Lung (tissue), 12 donors: ENCODE measurements around the gene SSH2. TPM values are rescaled to one million over a fixed set of nuclear protein-coding genes. Genes with fewer than 3 reads are reported as not detected.
A peak's percentile ranks its signal among the peaks of the same experiment; 100 is the strongest.

ENCODE experiments used
- ATAC-seq: fragments of 200-7000 bp; cut with Tn5 transposase; one replicate; pipeline ENCODE4 v1.9.1; 2020; ENCODE audit warnings: moderate number of reproducible peaks; ENCODE audit not compliant: insufficient read depth, low FRiP score
- DNase-seq, 3 donors: peaks; one replicate each; pipeline ENCODE4 v3.0.0-alpha.2; 2013 to 2017
- H3K27ac ChIP-seq, 2 donors: one replicate each; pipeline ENCODE4 v1.5.1; 2013; ENCODE audit warnings: mild to moderate bottlenecking in 2 of 2, moderate library complexity in 2 of 2, control low read depth in 1 of 2, inconsistent platforms in 1 of 2, low read depth in 1 of 2, low read length in 1 of 2
- H3K27me3 ChIP-seq, 3 donors: one replicate each; pipeline ENCODE4 v1.5.1; 2013; ENCODE audit warnings: low read length in 2 of 3; ENCODE audit not compliant: control insufficient read depth in 3 of 3, insufficient read depth in 3 of 3
- H3K36me3 ChIP-seq, 4 donors: one replicate each; pipeline ENCODE4 v1.5.1; 2013; ENCODE audit warnings: low read length in 4 of 4, mild to moderate bottlenecking in 1 of 4, moderate library complexity in 1 of 4; ENCODE audit not compliant: control insufficient read depth in 4 of 4, insufficient read depth in 4 of 4
- H3K4me1 ChIP-seq, 5 donors: one replicate each; pipeline ENCODE4 v1.5.1; 2013; ENCODE audit warnings: low read length in 5 of 5, mild to moderate bottlenecking in 2 of 5, moderate library complexity in 1 of 5; ENCODE audit not compliant: control insufficient read depth in 5 of 5, insufficient read depth in 5 of 5
- H3K4me3 ChIP-seq: one replicate; pipeline ENCODE4 v1.5.1; 2013; ENCODE audit warnings: mild to moderate bottlenecking, control low read depth, moderate library complexity
- H3K9ac ChIP-seq, 2 donors: one replicate each; pipeline ENCODE4 v1.5.1; 2013; ENCODE audit warnings: low read length in 2 of 2, control low read depth in 1 of 2; ENCODE audit not compliant: insufficient read depth in 1 of 2
- H3K9me3 ChIP-seq, 4 donors: one replicate each; pipeline ENCODE4 v1.5.1; 2013; ENCODE audit warnings: low read length in 3 of 4, mild to moderate bottlenecking in 1 of 4, moderate library complexity in 1 of 4; ENCODE audit not compliant: control insufficient read depth in 4 of 4, insufficient read depth in 3 of 4
- WGBS, 2 donors: extraction: QIAGEN DNeasy Blood & Tissue Kit; methylation state at CpG; one replicate each; pipeline ENCODE4 v1.1.7; 2013; 5-methylcytosine and 5-hydroxymethylcytosine counted together
- polyA plus RNA-seq, 2 donors: library from polyadenylated mRNA; stranded (reverse); fragments of 200-250 nt; gene quantifications; one replicate each; pipeline ENCODE4 v1.2.1, GENCODE V29; 2013
- total RNA-seq, 2 donors: library from RNA; depleted of rRNA in 1 of 2; stranded (reverse); fragments of >200 nt in 1 of 2; gene quantifications; one replicate each; pipeline ENCODE4 v1.2.1, GENCODE V29; 2014 to 2021
- TF ChIP-seq, protein P1 (sequence below): IDR thresholded peaks from 2 replicates; pipeline ENCODE4 v1.5.1; 2012; ENCODE audit warnings: mild to moderate bottlenecking; ENCODE audit errors: control extremely low read depth, extremely low read depth
- donor health status: control.
- donor health status: control.
- donor health status: Bipolar disorder and iron deficiency.
- donor health status: healthy.
- donor health status: DM: yes; HTN: yes; CAD: no.

The SSH2 gene
- total and polyA plus RNA-seq, 4 donors = 23.4 to 69.4 (median 41.1) TPM

DNA sequence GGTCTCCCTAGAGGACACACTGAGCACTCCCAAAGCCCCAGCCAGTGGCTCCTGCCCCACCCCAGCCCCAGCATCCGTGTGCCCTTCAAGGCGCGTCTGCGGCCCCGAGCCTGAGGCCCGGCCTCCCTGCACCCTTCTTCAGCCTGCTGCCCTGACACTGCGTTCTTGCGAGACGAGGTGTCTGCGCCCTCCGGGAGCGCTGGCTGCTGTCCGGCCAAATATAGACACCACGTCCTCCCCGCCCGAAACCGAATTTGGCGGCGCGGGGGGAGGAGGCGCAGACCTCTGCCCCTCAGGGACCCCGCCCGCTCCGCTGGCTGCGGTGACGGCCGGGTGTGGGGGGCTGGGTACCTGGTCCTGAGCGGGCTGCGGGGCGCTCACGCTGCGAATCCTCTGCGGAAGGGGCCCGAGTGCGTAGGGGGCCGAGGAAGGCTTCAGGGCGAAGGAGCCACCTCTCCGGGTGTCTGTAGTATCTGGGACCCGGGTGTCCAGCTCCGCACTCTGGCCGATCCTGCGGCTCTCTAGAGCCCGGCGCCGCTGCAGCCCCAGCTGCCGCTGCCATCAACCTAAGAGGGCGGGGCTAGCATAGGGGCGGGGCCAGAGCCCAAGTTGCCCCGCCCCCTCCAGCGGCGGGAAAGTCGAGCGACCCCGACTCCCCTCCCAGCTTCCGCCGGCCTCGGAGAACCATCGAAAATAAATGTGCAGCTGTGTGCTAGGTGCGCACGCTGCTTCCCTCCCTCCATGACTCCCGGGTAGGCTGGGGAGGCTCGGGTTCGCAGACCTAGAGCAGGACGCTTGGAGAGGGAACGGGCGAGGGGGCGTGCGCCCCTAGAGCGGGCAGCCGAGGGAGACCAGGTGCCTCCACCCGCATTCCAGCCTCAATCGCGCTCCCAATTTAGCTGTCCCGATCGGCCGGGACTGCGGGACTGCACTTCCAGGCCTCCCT, 307.4 kb downstream of the SSH2 start, which contains the start of gene CORO6:
TSS of gene CORO6 (minus strand) at position 576 of the 946 bp plus-strand sequence. CDS start 1,491 bp downstream, outside the sequence.
- Histone ChIP-seq H3K4me1 (peaks cover 0 to 17% (median 13%) of the 10 kb centered on the region in 5 donors), H3K9ac (no peak within 1 kb of the TSS), H3K9me3 (peaks cover 0 to 3% (median 0%) of the 10 kb centered on the region in 4 donors), H3K36me3 (peaks cover 0 to 3% (median 0%) of the 10 kb centered on the region in 4 donors), H3K4me3 (peak within 1 kb of the TSS; percentile 44), H3K27ac (peak within 1 kb of the TSS; percentile 16 to 93), H3K27me3 (peaks cover 0 to 33% (median 30%) of the 10 kb centered on the region in 3 donors)
- TF ChIP-seq, protein P1, sequence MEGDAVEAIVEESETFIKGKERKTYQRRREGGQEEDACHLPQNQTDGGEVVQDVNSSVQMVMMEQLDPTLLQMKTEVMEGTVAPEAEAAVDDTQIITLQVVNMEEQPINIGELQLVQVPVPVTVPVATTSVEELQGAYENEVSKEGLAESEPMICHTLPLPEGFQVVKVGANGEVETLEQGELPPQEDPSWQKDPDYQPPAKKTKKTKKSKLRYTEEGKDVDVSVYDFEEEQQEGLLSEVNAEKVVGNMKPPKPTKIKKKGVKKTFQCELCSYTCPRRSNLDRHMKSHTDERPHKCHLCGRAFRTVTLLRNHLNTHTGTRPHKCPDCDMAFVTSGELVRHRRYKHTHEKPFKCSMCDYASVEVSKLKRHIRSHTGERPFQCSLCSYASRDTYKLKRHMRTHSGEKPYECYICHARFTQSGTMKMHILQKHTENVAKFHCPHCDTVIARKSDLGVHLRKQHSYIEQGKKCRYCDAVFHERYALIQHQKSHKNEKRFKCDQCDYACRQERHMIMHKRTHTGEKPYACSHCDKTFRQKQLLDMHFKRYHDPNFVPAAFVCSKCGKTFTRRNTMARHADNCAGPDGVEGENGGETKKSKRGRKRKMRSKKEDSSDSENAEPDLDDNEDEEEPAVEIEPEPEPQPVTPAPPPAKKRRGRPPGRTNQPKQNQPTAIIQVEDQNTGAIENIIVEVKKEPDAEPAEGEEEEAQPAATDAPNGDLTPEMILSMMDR = no peak
- ATAC-seq = peak; percentile 60
- 2 to 3% methylated on average over 68 to 77 of the region's 77 CpGs for WGBS, 2 donors
- peak; percentile 67 to 69 (median 67) for DNase-seq

DNA sequence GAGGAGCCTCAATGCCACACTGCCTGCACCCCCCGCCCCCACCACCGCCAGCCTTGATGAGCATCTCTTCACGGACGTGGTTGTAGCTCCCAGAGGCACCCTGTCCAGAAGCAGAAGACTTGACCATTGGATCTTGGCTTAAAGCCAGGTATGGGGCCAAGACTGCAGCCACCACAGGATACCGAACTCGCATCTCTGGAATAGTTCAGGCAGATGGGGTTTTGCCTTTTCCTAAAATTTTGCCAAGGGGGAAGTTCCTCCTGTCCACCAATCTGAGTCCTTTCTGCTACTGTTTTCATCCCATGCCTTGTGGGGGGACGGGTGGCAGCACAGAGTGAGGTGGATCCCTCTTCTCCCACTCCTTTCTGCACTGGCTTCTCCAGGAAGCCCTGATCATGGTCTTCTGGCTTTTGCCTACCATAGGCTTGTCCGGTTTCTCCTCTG, 308.3 kb downstream of the SSH2 start:
- DNase-seq (no peak), ATAC-seq (no peak)
- H3K4me1 ChIP-seq = peaks cover 0 to 25% (median 17%) of the 10 kb centered on the region in 5 donors
- WGBS, 2 donors = 78 to 84% methylated on average over 8 of the region's 8 CpGs
- no peak overlapping the region for H3K9ac ChIP-seq
- peaks cover 0 to 41% (median 39%) of the 10 kb centered on the region in 3 donors for H3K27me3 ChIP-seq
- H3K36me3 ChIP-seq = peaks cover 0 to 3% (median 0%) of the 10 kb centered on the region in 4 donors
- peaks cover 0 to 3% (median 0%) of the 10 kb centered on the region in 4 donors for H3K9me3 ChIP-seq
- H3K4me3 ChIP-seq = peak overlapping the region; percentile 44
- H3K27ac ChIP-seq = peak overlapping the region in 1 of 2 donors; percentile 93
- TF ChIP-seq, protein P1 = no peak

DNA sequence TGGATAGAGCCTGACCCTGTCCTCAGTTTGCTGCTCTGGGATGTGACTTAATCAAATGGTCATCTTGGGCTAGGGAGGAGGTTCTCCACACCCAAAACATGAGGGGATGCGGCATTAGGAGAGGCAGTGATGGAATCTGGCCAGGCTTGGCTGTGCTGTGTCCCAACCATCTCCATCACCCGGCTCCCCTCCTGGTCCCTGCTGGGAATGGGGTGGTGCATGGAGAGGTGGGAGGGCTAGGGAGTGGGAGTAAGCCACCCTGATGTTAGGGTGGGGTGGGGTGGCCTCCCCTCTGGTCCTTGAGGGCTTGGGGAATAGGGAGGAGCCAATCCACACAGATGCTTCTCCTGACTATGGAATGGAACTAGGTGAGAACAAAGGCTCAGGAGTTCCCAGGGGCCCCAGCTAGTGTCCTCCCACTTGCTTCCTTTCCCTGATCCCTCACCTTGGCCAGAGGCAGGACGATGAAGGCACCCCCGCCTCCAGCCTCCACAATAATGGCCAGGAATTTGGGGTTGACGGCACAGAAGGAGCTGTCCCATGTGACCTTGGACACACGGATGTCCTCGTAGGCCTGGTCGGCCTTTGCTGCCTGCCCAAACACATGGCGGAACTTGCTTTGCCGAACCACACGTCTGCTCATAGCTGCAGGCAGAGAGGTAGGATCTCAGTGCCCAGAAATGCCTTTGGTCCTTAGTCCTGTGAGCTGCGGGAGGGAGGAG, 309.1 kb downstream of the SSH2 start:
- peaks cover 0 to 3% (median 0%) of the 10 kb centered on the region in 4 donors for H3K36me3 ChIP-seq
- no peak overlapping the region for H3K9ac ChIP-seq
- peaks cover 0 to 34% (median 23%) of the 10 kb centered on the region in 5 donors for H3K4me1 ChIP-seq
- peaks cover 0 to 48% (median 47%) of the 10 kb centered on the region in 3 donors for H3K27me3 ChIP-seq
- DNase-seq = no peak
- peak overlapping the region in 1 of 2 donors; percentile 93 for H3K27ac ChIP-seq
- WGBS, 2 donors = 95 to 98% methylated on average over 12 of the region's 12 CpGs
- no peak for ATAC-seq
- TF ChIP-seq, protein P1 = no peak
- H3K4me3 ChIP-seq = no peak overlapping the region
- peaks cover 0 to 3% (median 0%) of the 10 kb centered on the region in 4 donors for H3K9me3 ChIP-seq
